ENCODE data around the gene SPEM2.
"Not testable (repeated sequence)": the region's sequence is repeated elsewhere in the genome, so short reads cannot be mapped to it uniquely, and the experiment has no call there.

The SPEM2 gene

DNA sequence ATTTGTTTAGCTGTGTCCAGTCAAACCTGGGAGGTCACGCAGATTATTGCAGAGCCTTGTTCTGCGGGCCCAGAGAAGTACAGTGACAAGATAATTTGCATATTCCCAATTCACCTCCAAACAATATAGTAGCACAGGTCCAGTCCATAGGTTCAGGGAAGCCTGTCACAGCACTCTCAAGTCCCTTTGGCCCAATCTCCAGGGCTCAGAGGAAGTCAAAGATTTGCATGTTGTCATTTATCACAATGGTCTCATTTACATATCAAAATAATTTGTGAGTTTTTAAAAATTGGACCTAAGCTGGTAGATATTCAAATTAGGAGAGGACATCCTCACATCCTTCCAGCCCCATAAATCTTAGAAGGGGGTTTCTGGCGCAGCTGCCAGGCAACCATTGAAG, 42.1 kb downstream of the SPEM2 start:
- in situ Hi-C loops (cut with MboI; ENCODE audit: low sequenced_read_pairs, unreplicated experiment) = no loop called here
- DNase-seq (ENCODE audit: low spot score) = no peak

DNA sequence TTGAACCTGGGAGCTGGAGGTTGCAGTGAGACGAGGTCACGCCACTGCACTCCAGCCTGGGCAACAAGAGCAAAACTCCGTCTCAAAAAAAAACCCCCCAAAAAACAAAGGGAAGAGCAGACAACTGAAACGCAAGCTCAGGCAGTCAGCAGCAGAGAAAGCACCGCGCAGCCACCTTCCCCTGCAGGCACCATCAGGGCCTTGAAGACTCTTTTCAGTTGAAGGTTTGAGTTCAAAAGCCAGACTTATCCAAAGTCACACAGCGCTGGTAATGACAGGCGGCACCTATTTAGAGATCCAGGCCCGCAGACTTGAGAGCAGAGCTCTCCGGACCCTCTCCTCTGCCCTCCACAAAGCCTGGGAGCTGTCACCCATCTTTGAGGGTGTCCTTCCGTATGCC, 42.9 kb downstream of the SPEM2 start:
- in situ Hi-C loops (cut with MboI; ENCODE audit: low sequenced_read_pairs, unreplicated experiment) = no loop called here
- TF ChIP-seq, protein P1, sequence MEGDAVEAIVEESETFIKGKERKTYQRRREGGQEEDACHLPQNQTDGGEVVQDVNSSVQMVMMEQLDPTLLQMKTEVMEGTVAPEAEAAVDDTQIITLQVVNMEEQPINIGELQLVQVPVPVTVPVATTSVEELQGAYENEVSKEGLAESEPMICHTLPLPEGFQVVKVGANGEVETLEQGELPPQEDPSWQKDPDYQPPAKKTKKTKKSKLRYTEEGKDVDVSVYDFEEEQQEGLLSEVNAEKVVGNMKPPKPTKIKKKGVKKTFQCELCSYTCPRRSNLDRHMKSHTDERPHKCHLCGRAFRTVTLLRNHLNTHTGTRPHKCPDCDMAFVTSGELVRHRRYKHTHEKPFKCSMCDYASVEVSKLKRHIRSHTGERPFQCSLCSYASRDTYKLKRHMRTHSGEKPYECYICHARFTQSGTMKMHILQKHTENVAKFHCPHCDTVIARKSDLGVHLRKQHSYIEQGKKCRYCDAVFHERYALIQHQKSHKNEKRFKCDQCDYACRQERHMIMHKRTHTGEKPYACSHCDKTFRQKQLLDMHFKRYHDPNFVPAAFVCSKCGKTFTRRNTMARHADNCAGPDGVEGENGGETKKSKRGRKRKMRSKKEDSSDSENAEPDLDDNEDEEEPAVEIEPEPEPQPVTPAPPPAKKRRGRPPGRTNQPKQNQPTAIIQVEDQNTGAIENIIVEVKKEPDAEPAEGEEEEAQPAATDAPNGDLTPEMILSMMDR (IDR thresholded peaks at IDR 0.05; ENCODE audit: borderline replicate concordance, control extremely low read depth, extremely low read depth, insufficient read depth, missing control alignments) = no peak
- no peak for DNase-seq (ENCODE audit: low spot score)

More for the DNA sequence above, 42.1 kb downstream of the SPEM2 start:
- TF ChIP-seq, protein P1 (IDR thresholded peaks at IDR 0.05; ENCODE audit: borderline replicate concordance, control extremely low read depth, extremely low read depth, insufficient read depth, missing control alignments) = no peak

DNA sequence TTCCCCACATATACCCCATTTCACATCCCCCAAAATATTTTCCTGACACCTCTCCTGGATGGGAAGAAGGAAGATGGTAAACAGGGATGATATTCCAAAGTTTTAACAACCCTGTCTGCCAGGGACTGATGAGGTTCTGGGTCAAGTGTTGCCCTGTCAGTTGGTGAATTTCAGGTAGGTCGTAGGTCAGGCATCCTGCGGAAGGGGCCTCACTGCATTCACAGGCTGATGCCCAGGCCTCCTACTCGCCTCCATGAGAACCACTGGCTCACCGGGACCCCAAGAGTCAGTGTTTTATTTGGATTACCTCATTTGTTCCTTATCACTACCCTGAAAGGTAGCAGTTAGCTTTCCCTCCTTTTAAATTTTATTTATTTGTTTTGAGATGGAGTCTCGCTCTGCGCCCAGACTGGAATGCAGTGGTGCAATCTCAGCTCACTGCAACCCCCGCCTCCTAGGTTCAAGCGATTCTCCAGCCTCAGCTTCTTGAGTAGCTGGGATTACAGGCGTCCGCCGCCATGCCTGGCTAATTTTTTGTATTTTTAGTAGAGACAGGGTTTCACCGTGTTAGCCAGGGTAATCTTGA, 43.5 kb downstream of the SPEM2 start:
- in situ Hi-C loops (cut with MboI; ENCODE audit: low sequenced_read_pairs, unreplicated experiment) = no loop called here
- TF ChIP-seq, protein P1 (IDR thresholded peaks at IDR 0.05; ENCODE audit: borderline replicate concordance, control extremely low read depth, extremely low read depth, insufficient read depth, missing control alignments) = no peak
- no peak for DNase-seq (ENCODE audit: low spot score)

DNA sequence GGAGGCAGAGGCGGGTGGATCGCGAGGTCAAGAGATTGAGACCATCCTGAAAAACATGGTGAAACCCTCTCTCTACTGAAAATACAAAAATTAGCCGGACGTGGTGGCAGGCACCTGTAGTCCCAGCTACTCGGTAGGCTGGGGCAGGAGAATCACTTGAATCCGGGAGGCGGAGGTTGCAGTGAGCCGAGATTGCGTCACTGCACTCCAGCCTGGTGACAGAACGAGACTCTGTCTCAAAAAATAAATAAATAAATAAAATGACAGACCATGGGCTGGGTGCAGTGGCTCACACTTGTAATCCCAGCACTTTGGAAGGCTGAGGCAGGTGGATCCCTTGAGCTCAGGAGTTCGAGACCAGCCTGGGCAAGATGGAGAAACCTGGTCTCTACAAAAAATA, 44.4 kb downstream of the SPEM2 start:
- DNase-seq (ENCODE audit: low spot score) = not testable (repeated sequence)

DNA sequence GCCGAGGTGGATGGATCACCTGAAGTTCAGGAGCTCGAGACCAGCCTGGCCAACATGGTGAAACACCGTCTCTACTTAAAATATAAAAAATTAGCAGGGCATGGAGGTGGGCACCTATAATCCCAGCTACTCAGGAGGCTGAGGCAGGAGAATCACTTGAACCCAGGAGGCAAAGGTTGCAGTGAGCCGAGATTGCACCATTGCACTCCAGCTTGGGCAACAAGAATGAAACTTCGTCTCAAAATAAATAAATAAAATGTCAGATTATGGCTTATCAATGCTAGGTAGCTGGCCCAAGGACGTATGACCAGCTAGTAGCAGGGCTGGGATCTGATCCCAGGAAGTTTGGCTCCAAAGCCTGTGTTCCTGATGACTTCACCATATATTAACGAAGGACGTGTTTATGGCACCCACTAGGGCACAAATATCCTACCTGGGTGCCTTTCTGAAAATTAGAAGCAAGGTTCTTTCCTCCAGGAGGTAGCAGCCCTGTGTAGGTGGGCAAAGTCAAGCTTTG, 45.1 kb downstream of the SPEM2 start:
- DNase-seq (ENCODE audit: low spot score); in situ Hi-C loops (cut with MboI; ENCODE audit: low sequenced_read_pairs, unreplicated experiment): not testable (repeated sequence)

More for the DNA sequence above, 44.4 kb downstream of the SPEM2 start:
- in situ Hi-C loops (cut with MboI; ENCODE audit: low sequenced_read_pairs, unreplicated experiment) = not testable (repeated sequence)

DNA sequence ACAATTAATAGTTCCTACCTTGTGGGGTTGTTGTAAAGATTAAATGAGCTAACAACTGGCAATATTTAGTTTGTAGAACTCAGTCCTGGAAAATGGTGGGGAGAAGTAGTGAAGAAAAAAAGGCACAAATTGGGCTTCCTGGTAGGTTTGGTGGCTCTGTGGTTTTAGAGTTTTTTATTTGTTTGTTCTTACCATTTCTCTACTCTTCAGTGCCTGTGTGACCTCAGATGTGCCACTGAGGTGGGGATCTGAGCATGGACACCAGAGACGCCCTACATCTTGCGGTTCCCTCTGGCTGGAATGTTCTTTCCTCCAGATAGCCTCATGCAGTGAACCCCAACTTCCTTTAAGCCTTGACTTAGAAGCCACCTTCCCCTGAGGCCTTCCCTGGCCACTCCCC, 46.3 kb downstream of the SPEM2 start:
- in situ Hi-C loops (cut with MboI; ENCODE audit: low sequenced_read_pairs, unreplicated experiment) = no loop called here
- TF ChIP-seq, protein P1 (IDR thresholded peaks at IDR 0.05; ENCODE audit: borderline replicate concordance, control extremely low read depth, extremely low read depth, insufficient read depth, missing control alignments) = no peak
- no peak for DNase-seq (ENCODE audit: low spot score)

DNA sequence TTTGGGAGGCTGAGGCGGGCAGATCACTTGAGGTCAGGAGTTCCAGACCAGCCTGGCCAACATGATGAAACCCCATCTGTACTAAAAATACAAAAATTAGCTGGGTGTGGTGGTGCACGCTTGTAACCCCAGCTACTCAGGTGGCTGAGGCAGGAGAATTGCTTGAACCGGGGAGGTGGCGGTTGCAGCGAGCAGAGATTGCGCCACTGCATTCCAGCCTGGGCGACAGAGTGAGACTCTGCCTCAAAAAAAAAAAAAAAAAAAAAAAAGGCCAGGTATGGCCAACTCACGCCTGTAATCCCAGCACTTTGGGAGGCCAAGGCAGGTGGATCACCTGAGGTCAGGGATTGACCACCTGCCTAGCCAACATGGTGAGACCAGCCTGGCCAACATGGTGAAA, 49.4 kb downstream of the SPEM2 start:
- DNase-seq (ENCODE audit: low spot score); in situ Hi-C loops (cut with MboI; ENCODE audit: low sequenced_read_pairs, unreplicated experiment): not testable (repeated sequence)

DNA sequence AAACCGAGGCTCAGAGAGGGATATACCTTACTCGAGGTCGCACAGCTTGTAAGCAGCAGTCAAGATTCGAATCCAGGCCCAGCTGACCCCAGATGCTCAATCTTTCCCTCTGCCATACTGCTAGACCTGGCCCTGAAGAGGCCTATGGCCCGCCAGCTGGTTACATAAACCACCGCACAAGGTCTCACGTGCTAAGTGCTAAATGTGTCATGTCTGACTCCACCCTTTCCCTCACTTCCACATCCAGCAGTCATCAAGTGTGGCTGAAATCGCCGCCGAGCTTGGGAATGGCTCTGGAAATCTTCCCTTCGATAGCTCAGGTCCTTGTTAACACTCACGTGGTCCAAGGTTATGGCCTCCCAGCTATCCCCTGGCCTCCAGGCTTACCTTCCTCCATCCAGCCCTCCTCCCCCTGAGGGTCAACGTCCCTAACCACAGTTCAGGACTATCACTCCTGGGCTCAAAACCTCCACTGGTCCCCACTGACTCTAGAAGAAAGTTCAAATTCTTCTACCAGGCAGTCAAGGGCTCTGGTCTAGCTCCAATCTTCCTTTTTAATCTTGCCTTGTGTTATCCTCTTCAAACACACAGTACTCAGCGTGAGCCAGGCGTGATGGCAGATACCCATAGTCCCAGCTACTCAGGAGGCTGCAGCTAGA, 50.5 kb downstream of the SPEM2 start:
- TF ChIP-seq, protein P1 (IDR thresholded peaks at IDR 0.05; ENCODE audit: borderline replicate concordance, control extremely low read depth, extremely low read depth, insufficient read depth, missing control alignments) = no peak
- DNase-seq (ENCODE audit: low spot score) = no peak

More for the DNA sequence above, 50.5 kb downstream of the SPEM2 start:
- in situ Hi-C loops (cut with MboI; ENCODE audit: low sequenced_read_pairs, unreplicated experiment) = no loop called here

Measured in GM13976 (cell line).